ENCODE results near the gene KIF13A.

KIF13A gene

GRCh38 chr6:17831135-17831534, 156.3 kb downstream of the KIF13A start:
- H3K36me3 Mint-ChIP-seq (ENCODE audit: low read depth) = peaks cover 40% of the 10 kb centered on the region
- no peaks in the 10 kb centered on the region for H3K9me3 Mint-ChIP-seq
- no peak overlapping the region for H3K27ac Mint-ChIP-seq
- H3K4me1 Mint-ChIP-seq = peaks cover 6% of the 10 kb centered on the region
- no peak for DNase-seq
- H3K4me3 Mint-ChIP-seq = no peak overlapping the region
- H3K27me3 Mint-ChIP-seq (ENCODE audit: low read depth, poor library complexity) = no peaks in the 10 kb centered on the region
- no peak for TF ChIP-seq CTCF (IDR thresholded peaks at IDR 0.05)

- H3K4me1 Mint-ChIP-seq = no peaks in the 10 kb centered on the region
- peaks cover 44% of the 10 kb centered on the region for H3K36me3 Mint-ChIP-seq (ENCODE audit: low read depth)
- H3K27ac Mint-ChIP-seq = no peak overlapping the region
These were observed 157.5 kb downstream of the KIF13A start for GRCh38 chr6:17829905-17830304.

GRCh38 chr6:17828149-17828548, 159.3 kb downstream of the KIF13A start:
- H3K9me3 Mint-ChIP-seq = no peaks in the 10 kb centered on the region
- DNase-seq = no peak
- H3K4me1 Mint-ChIP-seq = no peaks in the 10 kb centered on the region
- H3K36me3 Mint-ChIP-seq (ENCODE audit: low read depth) = peaks cover 44% of the 10 kb centered on the region
- H3K4me3 Mint-ChIP-seq = no peak overlapping the region
- H3K27me3 Mint-ChIP-seq (ENCODE audit: low read depth, poor library complexity) = no peaks in the 10 kb centered on the region
- TF ChIP-seq CTCF (IDR thresholded peaks at IDR 0.05) = no peak
- H3K27ac Mint-ChIP-seq = peak overlapping the region; percentile 23

More at GRCh38 chr6:17829905-17830304, 157.5 kb downstream of the KIF13A start:
- Mint-ChIP-seq H3K9me3 (no peaks in the 10 kb centered on the region), H3K27me3 (ENCODE audit: low read depth, poor library complexity) (no peaks in the 10 kb centered on the region), H3K4me3 (no peak overlapping the region)
- no peak for TF ChIP-seq CTCF (IDR thresholded peaks at IDR 0.05)
- DNase-seq = no peak

- H3K4me1 Mint-ChIP-seq = no peaks in the 10 kb centered on the region
- TF ChIP-seq CTCF (IDR thresholded peaks at IDR 0.05) = no peak
- DNase-seq = no peak
- H3K4me3 Mint-ChIP-seq = no peak overlapping the region
- H3K27me3 Mint-ChIP-seq (ENCODE audit: low read depth, poor library complexity) = no peaks in the 10 kb centered on the region
- H3K27ac Mint-ChIP-seq = no peak overlapping the region
- H3K9me3 Mint-ChIP-seq = no peaks in the 10 kb centered on the region
- peaks cover 36% of the 10 kb centered on the region for H3K36me3 Mint-ChIP-seq (ENCODE audit: low read depth)
These were observed 161.1 kb downstream of the KIF13A start for GRCh38 chr6:17826301-17826700.

- H3K27ac Mint-ChIP-seq = peak overlapping the region; percentile 3
- H3K9me3 Mint-ChIP-seq = no peaks in the 10 kb centered on the region
- no peak for DNase-seq
- H3K27me3 Mint-ChIP-seq (ENCODE audit: low read depth, poor library complexity) = no peaks in the 10 kb centered on the region
- TF ChIP-seq CTCF (IDR thresholded peaks at IDR 0.05) = no peak
- peaks cover 11% of the 10 kb centered on the region for H3K4me1 Mint-ChIP-seq
- peaks cover 10% of the 10 kb centered on the region for H3K36me3 Mint-ChIP-seq (ENCODE audit: low read depth)
- H3K4me3 Mint-ChIP-seq = no peak overlapping the region
These were observed 167.4 kb downstream of the KIF13A start for GRCh38 chr6:17820055-17820454.

GRCh38 chr6:17817763-17818162, 169.7 kb downstream of the KIF13A start:
- TF ChIP-seq CTCF (IDR thresholded peaks at IDR 0.05) = no peak
- Mint-ChIP-seq H3K36me3 (ENCODE audit: low read depth) (peaks cover 11% of the 10 kb centered on the region), H3K4me3 (no peak overlapping the region), H3K27me3 (ENCODE audit: low read depth, poor library complexity) (no peaks in the 10 kb centered on the region), H3K4me1 (peaks cover 11% of the 10 kb centered on the region), H3K9me3 (no peaks in the 10 kb centered on the region), H3K27ac (peak overlapping the region; percentile 7)
- DNase-seq = no peak
